Measurements from ENCODE around the gene TMEM30A. TPM values are rescaled to one million over a fixed set of nuclear protein-coding genes. Genes with fewer than 3 reads are reported as not detected.

TMEM30A gene
- total RNA-seq = 59.1 TPM

- H3K4me1 ChIP-seq (ENCODE audit: insufficient read depth, low read length) = peaks cover 14% of the 10 kb centered on the region
- peak within 1 kb of the TSS; percentile 74 for H3K4me3 ChIP-seq (ENCODE audit: low read length)
- no peaks in the 10 kb centered on the region for H3K27me3 ChIP-seq (ENCODE audit: insufficient read depth, low read length)
- no peaks in the 10 kb centered on the region for H3K9me3 ChIP-seq (ENCODE audit: low read depth, low read length)
Measured at GRCh38 chr6:75284632-75285282, at the start of gene TMEM30A. Gene TMEM30A (minus strand): TSS chr6:75284792. CDS start chr6:75284638, 154 bp downstream.

- Histone ChIP-seq H3K9me3 (ENCODE audit: low read depth, low read length) (no peaks in the 10 kb centered on the region), H3K4me3 (ENCODE audit: low read length) (no peak overlapping the region), H3K27me3 (ENCODE audit: insufficient read depth, low read length) (peaks cover 21% of the 10 kb centered on the region), H3K4me1 (ENCODE audit: insufficient read depth, low read length) (no peaks in the 10 kb centered on the region)
Measured at GRCh38 chr6:75333676-75334200, 49.1 kb upstream of the TMEM30A start.

- Histone ChIP-seq H3K27me3 (ENCODE audit: insufficient read depth, low read length) (peaks cover 15% of the 10 kb centered on the region), H3K4me1 (ENCODE audit: insufficient read depth, low read length) (no peaks in the 10 kb centered on the region), H3K4me3 (ENCODE audit: low read length) (no peak overlapping the region), H3K9me3 (ENCODE audit: low read depth, low read length) (no peaks in the 10 kb centered on the region)
Measured at GRCh38 chr6:75331151-75331550, 46.6 kb upstream of the TMEM30A start.

- no peaks in the 10 kb centered on the region for H3K9me3 ChIP-seq (ENCODE audit: low read depth, low read length)
- no peak overlapping the region for H3K4me3 ChIP-seq (ENCODE audit: low read length)
- H3K4me1 ChIP-seq (ENCODE audit: insufficient read depth, low read length) = no peaks in the 10 kb centered on the region
- H3K27me3 ChIP-seq (ENCODE audit: insufficient read depth, low read length) = peaks cover 7% of the 10 kb centered on the region
Measured at GRCh38 chr6:75329703-75330102, 45.1 kb upstream of the TMEM30A start.

GRCh38 chr6:75327807-75328206 is 43.2 kb upstream of the TMEM30A start:
- no peaks in the 10 kb centered on the region for H3K4me1 ChIP-seq (ENCODE audit: insufficient read depth, low read length)
- peaks cover 6% of the 10 kb centered on the region for H3K27me3 ChIP-seq (ENCODE audit: insufficient read depth, low read length)
- H3K9me3 ChIP-seq (ENCODE audit: low read depth, low read length) = no peaks in the 10 kb centered on the region
- H3K4me3 ChIP-seq (ENCODE audit: low read length) = no peak overlapping the region

- Histone ChIP-seq H3K4me1 (ENCODE audit: insufficient read depth, low read length) (no peaks in the 10 kb centered on the region), H3K4me3 (ENCODE audit: low read length) (no peak overlapping the region), H3K27me3 (ENCODE audit: insufficient read depth, low read length) (peaks cover 2% of the 10 kb centered on the region), H3K9me3 (ENCODE audit: low read depth, low read length) (no peaks in the 10 kb centered on the region)
Measured at GRCh38 chr6:75326557-75327258, 42.1 kb upstream of the TMEM30A start.

GRCh38 chr6:75318900-75319299 is 34.3 kb upstream of the TMEM30A start:
- Histone ChIP-seq H3K4me1 (ENCODE audit: insufficient read depth, low read length) (no peaks in the 10 kb centered on the region), H3K27me3 (ENCODE audit: insufficient read depth, low read length) (peaks cover 16% of the 10 kb centered on the region), H3K4me3 (ENCODE audit: low read length) (no peak overlapping the region), H3K9me3 (ENCODE audit: low read depth, low read length) (no peaks in the 10 kb centered on the region)

GRCh38 chr6:75317503-75318206 is 33.1 kb upstream of the TMEM30A start:
- Histone ChIP-seq H3K27me3 (ENCODE audit: insufficient read depth, low read length) (peaks cover 20% of the 10 kb centered on the region), H3K9me3 (ENCODE audit: low read depth, low read length) (no peaks in the 10 kb centered on the region)

GRCh38 chr6:75315978-75316377 is 31.4 kb upstream of the TMEM30A start:
- Histone ChIP-seq H3K9me3 (ENCODE audit: low read depth, low read length) (no peaks in the 10 kb centered on the region), H3K27me3 (ENCODE audit: insufficient read depth, low read length) (peaks cover 20% of the 10 kb centered on the region), H3K4me1 (ENCODE audit: insufficient read depth, low read length) (no peaks in the 10 kb centered on the region), H3K4me3 (ENCODE audit: low read length) (no peak overlapping the region)

More at GRCh38 chr6:75317503-75318206, 33.1 kb upstream of the TMEM30A start:
- Histone ChIP-seq H3K4me1 (ENCODE audit: insufficient read depth, low read length) (no peaks in the 10 kb centered on the region), H3K4me3 (ENCODE audit: low read length) (no peak overlapping the region)

GRCh38 chr6:75308250-75308988 is 23.8 kb upstream of the TMEM30A start:
- peaks cover under 1% of the 10 kb centered on the region for H3K27me3 ChIP-seq (ENCODE audit: insufficient read depth, low read length)
- H3K4me1 ChIP-seq (ENCODE audit: insufficient read depth, low read length) = no peaks in the 10 kb centered on the region
- H3K9me3 ChIP-seq (ENCODE audit: low read depth, low read length) = no peaks in the 10 kb centered on the region
- H3K4me3 ChIP-seq (ENCODE audit: low read length) = no peak overlapping the region

- Histone ChIP-seq H3K4me1 (ENCODE audit: insufficient read depth, low read length) (no peaks in the 10 kb centered on the region), H3K27me3 (ENCODE audit: insufficient read depth, low read length) (no peaks in the 10 kb centered on the region), H3K4me3 (ENCODE audit: low read length) (no peak overlapping the region), H3K9me3 (ENCODE audit: low read depth, low read length) (no peaks in the 10 kb centered on the region)
Measured at GRCh38 chr6:75307364-75308004, 22.9 kb upstream of the TMEM30A start.

- Histone ChIP-seq H3K4me1 (ENCODE audit: insufficient read depth, low read length) (no peaks in the 10 kb centered on the region), H3K9me3 (ENCODE audit: low read depth, low read length) (no peaks in the 10 kb centered on the region), H3K4me3 (ENCODE audit: low read length) (no peak overlapping the region), H3K27me3 (ENCODE audit: insufficient read depth, low read length) (no peaks in the 10 kb centered on the region)
Measured at GRCh38 chr6:75306064-75306463, 21.5 kb upstream of the TMEM30A start.

- no peaks in the 10 kb centered on the region for H3K9me3 ChIP-seq (ENCODE audit: low read depth, low read length)
- no peaks in the 10 kb centered on the region for H3K4me1 ChIP-seq (ENCODE audit: insufficient read depth, low read length)
- no peaks in the 10 kb centered on the region for H3K27me3 ChIP-seq (ENCODE audit: insufficient read depth, low read length)
- H3K4me3 ChIP-seq (ENCODE audit: low read length) = no peak overlapping the region
Measured at GRCh38 chr6:75305573-75305972, 21.0 kb upstream of the TMEM30A start.

GRCh38 chr6:75302280-75302679 is 17.7 kb upstream of the TMEM30A start:
- H3K4me1 ChIP-seq (ENCODE audit: insufficient read depth, low read length) = peaks cover 6% of the 10 kb centered on the region
- H3K9me3 ChIP-seq (ENCODE audit: low read depth, low read length) = no peaks in the 10 kb centered on the region
- no peaks in the 10 kb centered on the region for H3K27me3 ChIP-seq (ENCODE audit: insufficient read depth, low read length)
- no peak overlapping the region for H3K4me3 ChIP-seq (ENCODE audit: low read length)
